GM18858 (cell line): ENCODE data around the gene WHAMM.
"Not testable (repeated sequence)": the region's sequence is repeated elsewhere in the genome, so short reads cannot be mapped to it uniquely, and the experiment has no call there.

Source experiments
- ATAC-seq: cut with Tn5 transposase; IDR thresholded peaks from one replicate; pipeline ENCODE4 v1.9.1; 2021; ENCODE audit not compliant: unreplicated experiment

Gene WHAMM

GRCh38 chr15:82862886-82863285 is 53.5 kb downstream of the WHAMM start:
- no peak for ATAC-seq

- ATAC-seq = no peak
Observed at GRCh38 chr15:82864967-82865366, 55.5 kb downstream of the WHAMM start.

- ATAC-seq = not testable (repeated sequence)
Observed at GRCh38 chr15:82865581-82865980, 56.2 kb downstream of the WHAMM start.

- ATAC-seq = not testable (repeated sequence)
Observed at GRCh38 chr15:82865981-82866380, 56.6 kb downstream of the WHAMM start.

- ATAC-seq = no peak
Observed at GRCh38 chr15:82870727-82871320, 61.4 kb downstream of the WHAMM start.

- no peak for ATAC-seq
Observed at GRCh38 chr15:82871358-82871757, 61.9 kb downstream of the WHAMM start.

GRCh38 chr15:82871832-82872484 is 62.5 kb downstream of the WHAMM start:
- no peak for ATAC-seq

GRCh38 chr15:82873000-82873680 is 63.7 kb downstream of the WHAMM start:
- ATAC-seq = no peak

GRCh38 chr15:82874267-82874666 is 64.8 kb downstream of the WHAMM start:
- no peak for ATAC-seq

GRCh38 chr15:82874961-82875360 is 65.5 kb downstream of the WHAMM start:
- ATAC-seq = no peak

- no peak for ATAC-seq
Observed at GRCh38 chr15:82875411-82876003, 66.1 kb downstream of the WHAMM start.

- no peak for ATAC-seq
Observed at GRCh38 chr15:82877825-82878224, 68.4 kb downstream of the WHAMM start.

- ATAC-seq = no peak
Observed at GRCh38 chr15:82878325-82878724, 68.9 kb downstream of the WHAMM start.

GRCh38 chr15:82880704-82881103 is 71.3 kb downstream of the WHAMM start:
- ATAC-seq = no peak

GRCh38 chr15:82881747-82882146 is 72.3 kb downstream of the WHAMM start:
- ATAC-seq = no peak

- ATAC-seq = no peak
Observed at GRCh38 chr15:82882273-82882928, 73.0 kb downstream of the WHAMM start.
